ENCODE data around the gene RNU7-1.

RNU7-1 gene

GRCh38 chr12:6937481-6938352 lies 5.9 kb upstream of the RNU7-1 start:
- peak; percentile 89 for ATAC-seq
- peak; percentile 93 for DNase-seq

GRCh38 chr12:6938353-6939190 lies 5.0 kb upstream of the RNU7-1 start:
- DNase-seq (no peak), ATAC-seq (no peak)

- DNase-seq = no peak
- no peak for ATAC-seq
Measured at GRCh38 chr12:6939191-6939540, 4.5 kb upstream of the RNU7-1 start.

GRCh38 chr12:6941267-6941666 lies 2.3 kb upstream of the RNU7-1 start:
- ATAC-seq = no peak
- DNase-seq = no peak

- ATAC-seq (no peak), DNase-seq (no peak)
Measured at GRCh38 chr12:6941782-6942181, 1.8 kb upstream of the RNU7-1 start.

GRCh38 chr12:6942331-6942665 lies 1.3 kb upstream of the RNU7-1 start:
- no peak for ATAC-seq

GRCh38 chr12:6943389-6943721 lies 261 bp upstream of the RNU7-1 start:
- ATAC-seq (peak; percentile 24), DNase-seq (peak; percentile 72)

More at GRCh38 chr12:6942331-6942665, 1.3 kb upstream of the RNU7-1 start:
- DNase-seq = no peak

- DNase-seq (peak; percentile 89), ATAC-seq (peak; percentile 57)
Measured at GRCh38 chr12:6944381-6945186, 968 bp downstream of the RNU7-1 start.

DNA sequence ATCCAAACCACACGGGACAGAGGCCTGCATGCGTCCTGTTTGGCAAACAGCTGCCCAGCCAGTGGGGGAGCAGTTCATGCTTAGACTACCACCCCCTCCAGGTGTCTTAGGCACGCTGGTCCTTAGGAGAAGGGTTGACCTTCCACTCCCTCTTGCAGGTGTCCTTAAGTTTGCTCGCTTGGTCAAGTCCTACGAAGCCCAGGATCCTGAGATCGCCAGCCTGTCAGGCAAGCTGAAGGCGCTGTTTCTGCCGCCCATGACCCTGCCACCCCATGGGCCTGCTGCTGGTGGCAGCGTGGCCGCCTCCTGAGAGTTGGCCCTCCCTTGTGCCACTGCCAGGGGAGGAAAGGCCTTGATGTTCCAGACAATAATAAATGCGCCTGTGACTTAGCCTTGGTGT lies 2.0 kb downstream of the RNU7-1 start:
- DNase-seq = no peak
- ATAC-seq = no peak

DNA sequence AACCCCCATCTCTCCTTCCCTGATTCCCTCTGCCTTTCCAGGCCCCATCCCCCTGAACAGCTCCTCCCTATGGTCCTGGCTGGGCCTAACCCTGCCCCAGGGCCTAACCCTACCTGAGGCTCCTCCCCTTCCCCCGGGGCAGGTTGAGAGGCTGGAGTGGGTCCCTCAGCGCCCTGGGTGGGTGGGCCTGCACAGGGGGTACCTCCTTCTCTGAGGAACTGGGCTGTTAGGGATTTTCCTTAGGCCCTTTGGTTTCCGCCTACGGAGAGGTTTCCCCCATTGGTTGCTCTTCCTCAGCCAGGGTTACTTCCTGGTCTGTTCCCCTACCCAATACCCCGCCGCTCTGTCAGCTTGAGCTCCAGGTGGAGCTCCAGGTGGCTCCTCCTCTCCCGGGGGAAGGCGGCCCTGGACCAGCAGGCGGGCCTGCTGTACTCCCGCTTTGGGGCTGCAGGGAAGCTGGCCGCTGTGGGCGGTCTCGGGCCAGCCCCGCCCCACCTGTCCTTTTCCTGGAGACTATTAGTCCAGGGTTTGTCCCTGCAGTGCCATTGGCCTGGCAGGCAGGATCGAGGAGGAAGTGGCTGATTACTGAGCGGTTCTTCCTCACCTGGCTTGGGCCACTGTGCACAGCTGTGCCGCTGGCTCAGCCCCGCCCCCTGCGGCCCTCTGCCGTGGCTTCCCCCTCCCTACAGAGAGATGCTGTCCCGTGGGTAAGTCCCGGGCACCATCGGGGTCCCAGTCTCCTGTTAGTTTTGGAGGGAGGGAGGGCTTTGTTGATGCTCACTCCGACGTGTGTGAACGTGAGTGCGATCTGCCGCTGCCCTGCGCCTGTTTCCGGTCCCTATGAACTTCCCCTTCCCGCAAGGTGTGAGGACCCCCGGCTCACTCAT lies 2.7 kb downstream of the RNU7-1 start:
- DNase-seq (peak; percentile 77), ATAC-seq (peak; percentile 14)

GRCh38 chr12:6946920-6947374 lies 3.3 kb downstream of the RNU7-1 start:
- DNase-seq (no peak), ATAC-seq (no peak)

- DNase-seq (no peak), ATAC-seq (no peak)
Measured at GRCh38 chr12:6947615-6948014, 4.0 kb downstream of the RNU7-1 start.

- ATAC-seq = peak; percentile 2
- peak; percentile 55 for DNase-seq
Measured at GRCh38 chr12:6948873-6949594, 5.4 kb downstream of the RNU7-1 start.

DNA sequence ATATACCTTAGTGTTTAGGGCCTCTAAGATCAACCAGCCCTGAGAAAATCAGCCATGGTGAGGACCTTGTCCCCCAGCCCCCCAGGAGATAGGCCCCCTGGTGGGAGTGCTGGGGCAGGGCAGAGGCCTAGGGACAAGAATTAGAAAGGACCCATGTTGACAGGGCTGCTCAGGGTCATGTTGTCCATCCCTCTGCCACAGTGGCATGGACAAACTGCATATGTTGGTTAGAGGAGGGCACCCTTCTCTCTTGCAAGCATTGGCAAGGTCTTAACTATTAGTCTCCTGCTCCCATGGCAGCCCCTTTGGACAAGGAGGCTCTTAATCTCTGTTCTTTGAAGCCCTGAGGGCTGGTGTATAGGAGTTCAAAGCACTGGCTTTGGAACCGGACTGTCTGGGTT lies 6.8 kb downstream of the RNU7-1 start:
- no peak for ATAC-seq
- peak; percentile 62 for DNase-seq

- DNase-seq (peak; percentile 81), ATAC-seq (peak; percentile 34)
Measured at GRCh38 chr12:6950811-6951540, 7.4 kb downstream of the RNU7-1 start, which contains the start of gene PTPN6. Gene PTPN6 (plus strand): TSS chr12:6951356. CDS start chr12:6951513, 157 bp downstream.

DNA sequence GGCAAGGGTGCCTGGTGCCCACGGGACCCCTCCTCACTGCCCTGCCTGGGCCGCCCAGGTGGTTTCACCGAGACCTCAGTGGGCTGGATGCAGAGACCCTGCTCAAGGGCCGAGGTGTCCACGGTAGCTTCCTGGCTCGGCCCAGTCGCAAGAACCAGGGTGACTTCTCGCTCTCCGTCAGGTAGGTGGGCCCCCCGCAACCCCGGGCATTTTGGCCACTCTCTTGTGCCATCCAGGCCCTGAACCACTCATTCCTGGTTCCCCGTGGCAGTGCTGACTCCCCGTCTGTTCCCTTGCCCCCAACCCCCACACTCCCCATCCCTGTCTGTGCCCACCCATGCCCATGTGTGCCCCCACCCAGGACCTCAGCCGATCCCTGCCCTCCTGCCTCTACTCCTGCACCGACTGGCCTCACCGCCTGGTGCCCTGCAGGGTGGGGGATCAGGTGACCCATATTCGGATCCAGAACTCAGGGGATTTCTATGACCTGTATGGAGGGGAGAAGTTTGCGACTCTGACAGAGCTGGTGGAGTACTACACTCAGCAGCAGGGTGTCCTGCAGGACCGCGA lies 8.0 kb downstream of the RNU7-1 start:
- no peak for ATAC-seq
- DNase-seq = peak; percentile 51

GRCh38 chr12:6952121-6952862 lies 8.7 kb downstream of the RNU7-1 start:
- DNase-seq = peak; percentile 39
- no peak for ATAC-seq

DNA sequence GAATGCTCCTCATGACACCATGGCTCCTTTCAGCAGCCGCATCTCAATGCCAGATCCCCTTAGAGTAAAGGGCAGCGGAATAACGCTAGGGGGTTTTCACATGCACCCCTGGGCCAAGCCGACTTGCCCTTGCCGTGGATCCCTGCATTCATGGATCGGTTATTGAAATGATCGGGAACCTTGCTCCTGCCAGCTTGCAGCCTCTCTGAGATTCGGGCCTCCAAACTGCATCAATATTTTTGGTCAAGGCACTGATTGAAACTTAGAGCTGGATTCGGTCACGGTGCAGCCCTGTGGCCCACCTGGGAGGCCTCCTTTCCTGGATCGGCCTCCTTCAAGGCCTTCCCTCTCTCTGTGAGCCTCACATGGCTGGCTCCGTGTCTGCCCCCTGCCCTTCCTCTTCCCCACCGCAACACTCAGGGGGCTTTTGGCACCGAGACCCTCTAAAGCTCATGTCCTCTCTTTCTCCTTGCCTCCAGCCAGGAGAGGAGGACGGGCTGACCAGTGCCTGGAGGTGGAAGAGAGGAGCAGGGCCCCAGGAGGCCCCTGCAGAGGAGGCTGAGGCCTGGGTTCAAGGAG lies 9.3 kb downstream of the RNU7-1 start:
- no peak for ATAC-seq

More for the DNA sequence above, 9.3 kb downstream of the RNU7-1 start:
- peak; percentile 49 for DNase-seq

Measured in stimulated activated naive CD8-positive, alpha-beta T cell treated with anti-CD3 and anti-CD28 coated beads, Interleukin-15, Interleukin-2, amounts not matched to agents 100 U/mL and 50 U/mL, for 24 hours (primary cell).